Endothelial cell (in vitro differentiated cells): ENCODE data around the gene OR6C76. TPM values are rescaled to one million over a fixed set of nuclear protein-coding genes. Genes with fewer than 3 reads are reported as not detected.
"Not testable (repeated sequence)": the region's sequence is repeated elsewhere in the genome, so short reads cannot be mapped to it uniquely, and the experiment has no call there.

Source experiments
- DNase-seq: peaks from one replicate; pipeline ENCODE4 v3.0.0; 2021; ENCODE audit warnings: low spot score
- H3K27ac Mint-ChIP-seq: one replicate; pipeline ENCODE4 v1.8.0; 2021; ENCODE audit warnings: mixed read lengths, inconsistent platforms; ENCODE audit not compliant: unreplicated experiment
- H3K27me3 Mint-ChIP-seq: one replicate; pipeline ENCODE4 v1.8.0; 2021; ENCODE audit warnings: mild to moderate bottlenecking, moderate library complexity, mixed read lengths, inconsistent platforms; ENCODE audit not compliant: unreplicated experiment
- H3K36me3 Mint-ChIP-seq: one replicate; pipeline ENCODE4 v1.8.0; 2021; ENCODE audit warnings: mild to moderate bottlenecking, low read depth, mixed read lengths, inconsistent platforms; ENCODE audit not compliant: unreplicated experiment
- H3K4me1 Mint-ChIP-seq: one replicate; pipeline ENCODE4 v1.8.0; 2021; ENCODE audit warnings: mild to moderate bottlenecking, mixed read lengths, inconsistent platforms; ENCODE audit not compliant: unreplicated experiment
- H3K4me3 Mint-ChIP-seq: one replicate; pipeline ENCODE4 v1.8.0; 2021; ENCODE audit warnings: mild to moderate bottlenecking, mixed read lengths, inconsistent platforms; ENCODE audit not compliant: unreplicated experiment
- H3K9me3 Mint-ChIP-seq: one replicate; pipeline ENCODE4 v1.8.0; 2021; ENCODE audit warnings: mixed read lengths, inconsistent platforms; ENCODE audit not compliant: unreplicated experiment
- CTCF ChIP-seq: fragments of 200-600 bp; sonication (generic); IDR thresholded peaks from one replicate; pipeline ENCODE4 v1.5.0; 2021; ENCODE audit warnings: antibody characterized with exemption; ENCODE audit not compliant: unreplicated experiment
- total RNA-seq: library from RNA; stranded (reverse); fragmentation: NEBNext Ultra II Directional; extraction: Animal tissue kit (Norgen Biotek cat#: 25700); gene quantifications from one replicate; pipeline ENCODE4 v1.2.1, GENCODE V29; 2021; ENCODE audit not compliant: unreplicated experiment

The OR6C76 gene
- total RNA-seq, 1 donor from 2014 or later = not detected

GRCh38 chr12:55446326-55446725 is 20.3 kb downstream of the OR6C76 start:
- peaks cover 3% of the 10 kb centered on the region for H3K4me1 Mint-ChIP-seq
- TF ChIP-seq CTCF = no peak
- no peak overlapping the region for H3K4me3 Mint-ChIP-seq
- H3K36me3 Mint-ChIP-seq = no peaks in the 10 kb centered on the region
- H3K9me3 Mint-ChIP-seq = no peaks in the 10 kb centered on the region
- DNase-seq = no peak
- no peaks in the 10 kb centered on the region for H3K27me3 Mint-ChIP-seq
- H3K27ac Mint-ChIP-seq = no peak overlapping the region

- Mint-ChIP-seq H3K27ac (no peak overlapping the region), H3K36me3 (no peaks in the 10 kb centered on the region), H3K9me3 (no peaks in the 10 kb centered on the region), H3K27me3 (no peaks in the 10 kb centered on the region), H3K4me3 (no peak overlapping the region), H3K4me1 (peaks cover 3% of the 10 kb centered on the region)
- DNase-seq = no peak
- no peak for TF ChIP-seq CTCF
Measured at GRCh38 chr12:55448825-55449224, 22.8 kb downstream of the OR6C76 start.

GRCh38 chr12:55464926-55465325 is 38.9 kb downstream of the OR6C76 start:
- not testable (repeated sequence) for H3K9me3 Mint-ChIP-seq, H3K4me1 Mint-ChIP-seq

GRCh38 chr12:55467836-55468235 is 41.8 kb downstream of the OR6C76 start:
- H3K4me3 Mint-ChIP-seq = no peak overlapping the region
- no peak for TF ChIP-seq CTCF
- DNase-seq = no peak
- no peaks in the 10 kb centered on the region for H3K36me3 Mint-ChIP-seq
- no peaks in the 10 kb centered on the region for H3K27me3 Mint-ChIP-seq
- H3K9me3 Mint-ChIP-seq = no peaks in the 10 kb centered on the region
- peaks cover 4% of the 10 kb centered on the region for H3K4me1 Mint-ChIP-seq
- H3K27ac Mint-ChIP-seq = no peak overlapping the region

More at GRCh38 chr12:55464926-55465325, 38.9 kb downstream of the OR6C76 start:
- not testable (repeated sequence) for DNase-seq, H3K27me3 Mint-ChIP-seq, H3K27ac Mint-ChIP-seq, H3K4me3 Mint-ChIP-seq, H3K36me3 Mint-ChIP-seq

- no peak overlapping the region for H3K27ac Mint-ChIP-seq
- TF ChIP-seq CTCF = no peak
- H3K27me3 Mint-ChIP-seq = no peaks in the 10 kb centered on the region
- no peak overlapping the region for H3K4me3 Mint-ChIP-seq
- DNase-seq = no peak
- H3K9me3 Mint-ChIP-seq = no peaks in the 10 kb centered on the region
- H3K36me3 Mint-ChIP-seq = no peaks in the 10 kb centered on the region
- peaks cover 4% of the 10 kb centered on the region for H3K4me1 Mint-ChIP-seq
Measured at GRCh38 chr12:55469291-55469690, 43.2 kb downstream of the OR6C76 start.
